HG03520 (cell line): ENCODE measurements around the gene NCAM2.

Source experiments
- ATAC-seq: cut with Tn5 transposase; IDR thresholded peaks from one replicate; pipeline ENCODE4 v1.9.1; 2021; ENCODE audit warnings: mild to moderate bottlenecking, moderate library complexity; ENCODE audit not compliant: unreplicated experiment

NCAM2 gene

GRCh38 chr21:21165063-21165645 is 166.9 kb downstream of the NCAM2 start:
- no peak for ATAC-seq

GRCh38 chr21:21174676-21175075 is 176.5 kb downstream of the NCAM2 start:
- no peak for ATAC-seq

- ATAC-seq: no peak
Observed at GRCh38 chr21:21175798-21176334, 177.7 kb downstream of the NCAM2 start.

GRCh38 chr21:21177353-21177986 is 179.3 kb downstream of the NCAM2 start:
- no peak for ATAC-seq

- no peak for ATAC-seq
Observed at GRCh38 chr21:21179619-21180298, 181.6 kb downstream of the NCAM2 start.

GRCh38 chr21:21182401-21183010 is 184.3 kb downstream of the NCAM2 start:
- ATAC-seq: no peak

GRCh38 chr21:21183092-21183491 is 184.9 kb downstream of the NCAM2 start:
- no peak for ATAC-seq

GRCh38 chr21:21184771-21185528 is 186.7 kb downstream of the NCAM2 start:
- no peak for ATAC-seq

- ATAC-seq: no peak
Observed at GRCh38 chr21:21187579-21187978, 189.4 kb downstream of the NCAM2 start.

- ATAC-seq: no peak
Observed at GRCh38 chr21:21188513-21189195, 190.4 kb downstream of the NCAM2 start.

- ATAC-seq: no peak
Observed at GRCh38 chr21:21195417-21195943, 197.3 kb downstream of the NCAM2 start.

GRCh38 chr21:21196087-21196486 is 197.9 kb downstream of the NCAM2 start:
- ATAC-seq: no peak

GRCh38 chr21:21196848-21197247 is 198.6 kb downstream of the NCAM2 start:
- no peak for ATAC-seq

- ATAC-seq: no peak
Observed at GRCh38 chr21:21199342-21200102, 201.3 kb downstream of the NCAM2 start.

- ATAC-seq: no peak
Observed at GRCh38 chr21:21200103-21200938, 202.1 kb downstream of the NCAM2 start.

GRCh38 chr21:21200939-21201615 is 202.9 kb downstream of the NCAM2 start:
- ATAC-seq: no peak

- ATAC-seq: no peak
Observed at GRCh38 chr21:21203822-21204339, 205.7 kb downstream of the NCAM2 start.
